H1 (cell line): ENCODE data around the gene TEKT1. TPM values are rescaled to one million over a fixed set of nuclear protein-coding genes. Genes with fewer than 3 reads are reported as not detected.

Experiments used
- ASH2L ChIP-seq: fragments of 200-600, 300-600 bp; sonication (generic); IDR thresholded peaks from one replicate; pipeline ENCODE4 v1.7.1; 2017; ENCODE audit warnings: low read length
- ATF2 ChIP-seq: IDR thresholded peaks from 2 replicates; pipeline ENCODE4 v1.6.1; 2012; ENCODE audit warnings: low read length, inconsistent platforms
- CBX5 ChIP-seq: fragments of 300-800, 300-1000 bp; sonication (generic); IDR thresholded peaks from 2 replicates; pipeline ENCODE4 v1.7.1; 2016; ENCODE audit warnings: antibody characterized with exemption, low read length, low read depth
- CBX8 ChIP-seq: fragments of 300-800, 300-1000 bp; sonication (generic); IDR thresholded peaks from 2 replicates; pipeline ENCODE4 v1.7.1; 2016; ENCODE audit warnings: low read depth, low read length, borderline replicate concordance
- CHD1 ChIP-seq: IDR thresholded peaks from 2 replicates; pipeline ENCODE4 v1.6.1; 2012; ENCODE audit warnings: low read depth, low read length, improper control_type of control experiment
- CHD2 ChIP-seq: IDR thresholded peaks from 2 replicates; pipeline ENCODE4 v1.6.1; 2012; ENCODE audit warnings: low read length, improper control_type of control experiment
- CREB1 ChIP-seq: IDR thresholded peaks from 2 replicates; pipeline ENCODE4 v1.6.1; 2012; ENCODE audit warnings: inconsistent platforms
- E2F6 ChIP-seq: IDR thresholded peaks from 2 replicates; pipeline ENCODE4 v1.6.1; 2012; ENCODE audit warnings: inconsistent platforms
- EGR1 ChIP-seq: IDR thresholded peaks from 2 replicates; pipeline ENCODE4 v1.6.1; 2011; ENCODE audit warnings: low read depth, low read length, borderline replicate concordance
- FOSL1 ChIP-seq: IDR thresholded peaks from 2 replicates; pipeline ENCODE4 v1.6.1; 2011; ENCODE audit warnings: mild to moderate bottlenecking, low read depth, low read length, moderate library complexity; ENCODE audit not compliant: insufficient read depth
- JUND ChIP-seq: IDR thresholded peaks from 2 replicates; pipeline ENCODE4 v1.6.1; 2011; ENCODE audit warnings: mild to moderate bottlenecking, improper control_type of control experiment, low read length
- KDM5A ChIP-seq: fragments of 200-600 bp; IDR thresholded peaks from 2 replicates; pipeline ENCODE4 v1.7.1; 2012; ENCODE audit warnings: mild to moderate bottlenecking, low read length, inconsistent platforms, mixed read lengths
- MAFK ChIP-seq: IDR thresholded peaks from 2 replicates; pipeline ENCODE4 v1.6.1; 2012; ENCODE audit warnings: low read depth, mild to moderate bottlenecking, improper control_type of control experiment, low read length
- NRF1 ChIP-seq: IDR thresholded peaks from 2 replicates; pipeline ENCODE4 v1.6.1; 2011; ENCODE audit warnings: mild to moderate bottlenecking, low read depth, low read length, improper control_type of control experiment
- POLR2A ChIP-seq, 2 experiments: IDR thresholded peaks; 1 replicate in 1 of 2; 2 replicates in 1 of 2; pipeline ENCODE4 v1.6.1; 2011; ENCODE audit warnings: low read depth in 2 of 2, low read length in 2 of 2, mild to moderate bottlenecking in 2 of 2; ENCODE audit errors: control extremely low read depth in 1 of 2
- POLR2AphosphoS5 ChIP-seq: IDR thresholded peaks from 2 replicates; pipeline ENCODE4 v1.6.1; 2011; ENCODE audit warnings: low read depth, low read length
- RBBP5 ChIP-seq: IDR thresholded peaks from 2 replicates; pipeline ENCODE4 v1.7.1; 2012; ENCODE audit warnings: low read depth, mild to moderate bottlenecking, inconsistent platforms, low read length, moderate library complexity, borderline replicate concordance
- RXRA ChIP-seq: IDR thresholded peaks from 2 replicates; pipeline ENCODE4 v1.6.1; 2011; ENCODE audit warnings: low read depth, mild to moderate bottlenecking, low read length, moderate library complexity; ENCODE audit not compliant: insufficient read depth
- TAF1 ChIP-seq: IDR thresholded peaks from 2 replicates; pipeline ENCODE4 v1.6.1; 2011; ENCODE audit warnings: mild to moderate bottlenecking, low read depth, low read length
- TAF7 ChIP-seq: optimal IDR thresholded peaks from 2 replicates; pipeline ENCODE3; 2011; ENCODE audit warnings: low read depth, mild to moderate bottlenecking, inconsistent platforms, low read length, moderate library complexity, borderline replicate concordance
- TBP ChIP-seq: IDR thresholded peaks from 2 replicates; pipeline ENCODE4 v1.6.1; 2011; ENCODE audit warnings: low read depth, low read length, improper control_type of control experiment
- USF2 ChIP-seq: IDR thresholded peaks from 2 replicates; pipeline ENCODE4 v1.6.1; 2011; ENCODE audit warnings: low read length, improper control_type of control experiment
- ZNF274 ChIP-seq: IDR thresholded peaks from 2 replicates; pipeline ENCODE4 v1.7.0; 2012; ENCODE audit warnings: low read length, borderline replicate concordance; ENCODE audit errors: extremely low read depth
- polyA plus RNA-seq, 7 experiments: library from polyadenylated mRNA; depleted of rRNA in 3 of 7; stranded (reverse) in 5 of 7; unstranded in 2 of 7; fragments of >200 nt in 5 of 7; fragments of 200-250 nt in 2 of 7; gene quantifications; 1 replicate in 5 of 7; 2 replicates in 1 of 7; 4 replicates in 1 of 7; pipeline versions ENCODE4 v1.2.1 to v1.2.3, GENCODE V29; 2011 to 2013; ENCODE audit warnings: missing spikeins in 2 of 7, mixed read lengths in 2 of 7
- total RNA-seq: library from RNA; stranded (reverse); fragmentation: NEBNext Ultra II Directional; extraction: Animal tissue kit (Norgen Biotek cat#: 25700); gene quantifications from 2 replicates; pipeline ENCODE4 v1.2.1, GENCODE V29; 2021

Gene TEKT1
- total and polyA plus RNA-seq, 2 of the 8 experiments (the other 6 are each of a cell fraction or from before 2014, with no cell fraction given) = not detected

- no peak for TF ChIP-seq JUND
- no peak for TF ChIP-seq POLR2AphosphoS5
- no peak for TF ChIP-seq FOSL1
- no peak for TF ChIP-seq CREB1
- peak; percentile 47; the same call in 1 of the 2 replicates for TF ChIP-seq TBP
- no peak for TF ChIP-seq CHD1
- no peak for TF ChIP-seq ATF2
- no peak for TF ChIP-seq RBBP5
- no peak for TF ChIP-seq KDM5A
- no peak for TF ChIP-seq E2F6
- peak in 1 of 2 experiments; percentile 42; a peak in 2 of 3 replicates for TF ChIP-seq POLR2A (IDR thresholded peaks at IDR 0.05; ENCODE audit: control extremely low read depth in 1 of 2, low read depth in 2 of 2, low read length in 2 of 2)
- peak; percentile 76; the same call in 1 of the 2 replicates for TF ChIP-seq MAFK
- no peak for TF ChIP-seq RXRA
- TF ChIP-seq TAF7 = no peak
- TF ChIP-seq CHD2 = no peak
- no peak for TF ChIP-seq ASH2L
- TF ChIP-seq ZNF274 = no peak
- TF ChIP-seq TAF1 = peak; percentile 57
- no peak for TF ChIP-seq CBX8
- TF ChIP-seq NRF1 = no peak
- no peak for TF ChIP-seq CBX5
- TF ChIP-seq EGR1 = no peak
- no peak for TF ChIP-seq USF2
These were observed 22.4 kb upstream of the TEKT1 start (continued) for GRCh38 chr17:6853764-6854442.
